SK-N-SH treated with all-trans-retinoic acid at 6 μM for 48 hours (cell line): ENCODE data around the gene ADGRD2.

Experiments
- ATAC-seq: fragments of 200-7000 bp; cut with Tn5 transposase; 3 replicates; pipeline ENCODE4 v1.9.1; 2020; ENCODE audit warnings: mild to moderate bottlenecking, moderate library complexity
- BACH2 ChIP-seq: fragments of 250-450 bp; sonication (Bioruptor Pico); IDR thresholded peaks from 2 replicates; pipeline ENCODE4 v1.9.0; 2021; ENCODE audit warnings: mild to moderate bottlenecking, borderline replicate concordance
- CREB5 ChIP-seq: fragments of 250-450 bp; sonication (Bioruptor Pico); IDR thresholded peaks from 2 replicates; pipeline ENCODE4 v1.5.1; 2020; ENCODE audit warnings: low read depth, mild to moderate bottlenecking, moderate library complexity
- CSDC2 ChIP-seq: fragments of 250-450 bp; sonication (Bioruptor Pico); IDR thresholded peaks from 2 replicates; pipeline ENCODE4 v1.5.0; 2020; ENCODE audit warnings: mild to moderate bottlenecking, moderate library complexity
- CSRNP3 ChIP-seq: fragments of 250-450 bp; sonication (Bioruptor Pico); IDR thresholded peaks from 2 replicates; pipeline ENCODE4 v1.5.1; 2021; ENCODE audit warnings: mild to moderate bottlenecking, moderate library complexity
- ESRRG ChIP-seq: fragments of 250-450 bp; sonication (Bioruptor Pico); IDR thresholded peaks from 2 replicates; pipeline ENCODE4 v1.6.1; 2021; ENCODE audit warnings: mild to moderate bottlenecking
- GLIS3 ChIP-seq: fragments of 250-450 bp; sonication (Bioruptor Pico); IDR thresholded peaks from 2 replicates; pipeline ENCODE4 v1.5.0; 2020; ENCODE audit warnings: mild to moderate bottlenecking, moderate library complexity
- ISL1 ChIP-seq: fragments of 250-450 bp; sonication (Bioruptor Pico); IDR thresholded peaks from 2 replicates; pipeline ENCODE4 v2.1.2; 2022; ENCODE audit warnings: mild to moderate bottlenecking, moderate library complexity
- OSR1 ChIP-seq: fragments of 250-450 bp; sonication (Bioruptor Pico); IDR thresholded peaks from 2 replicates; pipeline ENCODE4 v1.8.0; 2022; ENCODE audit warnings: moderate library complexity, mild to moderate bottlenecking, inconsistent platforms
- POU6F1 ChIP-seq: fragments of 250-450 bp; sonication (Bioruptor Pico); IDR thresholded peaks from 2 replicates; pipeline ENCODE4 v1.8.0; 2021; ENCODE audit warnings: low read depth, mild to moderate bottlenecking, moderate library complexity, borderline replicate concordance
- PPARA ChIP-seq: fragments of 250-450 bp; sonication (Bioruptor Pico); IDR thresholded peaks from 2 replicates; pipeline ENCODE4 v1.5.0; 2020; ENCODE audit warnings: mild to moderate bottlenecking, borderline replicate concordance
- RARB ChIP-seq: fragments of 250-450 bp; sonication (Bioruptor Pico); IDR thresholded peaks from 2 replicates; pipeline ENCODE4 v1.8.0; 2021; ENCODE audit warnings: mild to moderate bottlenecking, moderate library complexity
- SNAI2 ChIP-seq: fragments of 250-450 bp; sonication (Bioruptor Pico); IDR thresholded peaks from 2 replicates; pipeline ENCODE4 v1.5.0; 2020; ENCODE audit warnings: mild to moderate bottlenecking, moderate library complexity
- TCF4 ChIP-seq: fragments of 250-450 bp; sonication (Bioruptor Pico); IDR thresholded peaks from 2 replicates; pipeline ENCODE4 v1.8.0; 2021; ENCODE audit warnings: mild to moderate bottlenecking, moderate library complexity, borderline replicate concordance
- TOX ChIP-seq: fragments of 250-450 bp; sonication (Bioruptor Pico); IDR thresholded peaks from 2 replicates; pipeline ENCODE4 v1.8.0; 2021; ENCODE audit warnings: mild to moderate bottlenecking, moderate library complexity, borderline replicate concordance
- TSHZ2 ChIP-seq: fragments of 250-450 bp; sonication (Bioruptor Pico); IDR thresholded peaks from 2 replicates; pipeline ENCODE4 v1.5.0; 2020; ENCODE audit warnings: mild to moderate bottlenecking, moderate library complexity
- ZC3H10 ChIP-seq: fragments of 250-450 bp; sonication (Bioruptor Pico); IDR thresholded peaks from 2 replicates; pipeline ENCODE4 v1.5.1; 2021; ENCODE audit warnings: mild to moderate bottlenecking, moderate library complexity
- ZFP3 ChIP-seq: fragments of 250-450 bp; sonication (Bioruptor Pico); IDR thresholded peaks from 2 replicates; pipeline ENCODE4 v1.5.0; 2020; ENCODE audit warnings: mild to moderate bottlenecking, moderate library complexity
- ZFP30 ChIP-seq: fragments of 450-650 bp; formaldehyde crosslinking; IDR thresholded peaks from 2 replicates; pipeline ENCODE4 v1.5.0; 2022; ENCODE audit warnings: mild to moderate bottlenecking, moderate library complexity
- ZNF565 ChIP-seq: fragments of 450-650 bp; formaldehyde crosslinking; conservative IDR thresholded peaks from 2 replicates; pipeline ENCODE4 v1.5.0; 2020; ENCODE audit warnings: low read depth, mild to moderate bottlenecking, moderate library complexity
- ZNF70 ChIP-seq: fragments of 450-650 bp; formaldehyde crosslinking; IDR thresholded peaks from 2 replicates; pipeline ENCODE4 v1.5.0; 2020; ENCODE audit warnings: mild to moderate bottlenecking, moderate library complexity
- ZNF8 ChIP-seq: fragments of 450-650 bp; formaldehyde crosslinking; IDR thresholded peaks from 2 replicates; pipeline ENCODE4 v1.5.0; 2020; ENCODE audit warnings: mild to moderate bottlenecking, moderate library complexity

Gene ADGRD2

GRCh38 chr9:124526174-124526573, 75.9 kb downstream of the ADGRD2 start:
- no peak for ATAC-seq
- TF ChIP-seq OSR1 (CRISPR knock-in tag) (no peak), BACH2 (no peak), TOX (CRISPR knock-in tag) (no peak), ZNF70 (CRISPR knock-in tag) (no peak), RARB (CRISPR knock-in tag) (no peak), GLIS3 (CRISPR knock-in tag) (no peak), ZNF8 (no peak), ZFP30 (CRISPR knock-in tag) (no peak), PPARA (CRISPR knock-in tag) (no peak), CSRNP3 (no peak), ZNF565 (CRISPR knock-in tag) (no peak), POU6F1 (CRISPR knock-in tag) (no peak), ESRRG (CRISPR knock-in tag) (no peak), ZFP3 (CRISPR knock-in tag) (no peak), CSDC2 (CRISPR knock-in tag) (no peak), CREB5 (no peak)

GRCh38 chr9:124527781-124528180, 77.5 kb downstream of the ADGRD2 start:
- TF ChIP-seq SNAI2 (CRISPR knock-in tag) (no peak), ESRRG (CRISPR knock-in tag) (no peak), CSDC2 (CRISPR knock-in tag) (no peak), ZNF8 (no peak), RARB (CRISPR knock-in tag) (no peak), TSHZ2 (CRISPR knock-in tag) (no peak), ZNF565 (CRISPR knock-in tag) (no peak), TCF4 (CRISPR knock-in tag) (no peak), OSR1 (CRISPR knock-in tag) (no peak), ZNF70 (CRISPR knock-in tag) (no peak), ISL1 (no peak), BACH2 (no peak), ZC3H10 (CRISPR knock-in tag) (no peak), TOX (CRISPR knock-in tag) (no peak), CSRNP3 (no peak), POU6F1 (CRISPR knock-in tag) (no peak)
- no peak for ATAC-seq
